HG02840 (cell line): ENCODE data around the gene NR2E3.
"Not testable (repeated sequence)": the region's sequence is repeated elsewhere in the genome, so short reads cannot be mapped to it uniquely, and the experiment has no call there.

Experiments used
- ATAC-seq: cut with Tn5 transposase; IDR thresholded peaks from one replicate; pipeline ENCODE4 v1.9.1; 2021; ENCODE audit warnings: mild to moderate bottlenecking, moderate library complexity, moderate number of reproducible peaks; ENCODE audit not compliant: unreplicated experiment, low FRiP score

NR2E3 gene

GRCh38 chr15:71812966-71813722 is 2.8 kb downstream of the NR2E3 start:
- no peak for ATAC-seq

- ATAC-seq: no peak
These were observed 3.5 kb downstream of the NR2E3 start for GRCh38 chr15:71813723-71814470.

- no peak for ATAC-seq
These were observed 4.9 kb downstream of the NR2E3 start for GRCh38 chr15:71815301-71815700.

- ATAC-seq: no peak
These were observed 7.0 kb downstream of the NR2E3 start for GRCh38 chr15:71817351-71817750.

- no peak for ATAC-seq
These were observed 9.8 kb downstream of the NR2E3 start for GRCh38 chr15:71820127-71820526.

- ATAC-seq: no peak
These were observed 11.3 kb downstream of the NR2E3 start for GRCh38 chr15:71821547-71822129.

- ATAC-seq: no peak
These were observed 12.7 kb downstream of the NR2E3 start for GRCh38 chr15:71822890-71823630.

- no peak for ATAC-seq
These were observed 13.4 kb downstream of the NR2E3 start for GRCh38 chr15:71823801-71824200.

- no peak for ATAC-seq
These were observed 14.8 kb downstream of the NR2E3 start for GRCh38 chr15:71825021-71825730.

- ATAC-seq: no peak
These were observed 15.8 kb downstream of the NR2E3 start for GRCh38 chr15:71826196-71826595.

GRCh38 chr15:71830981-71831380 is 20.6 kb downstream of the NR2E3 start:
- ATAC-seq: no peak

GRCh38 chr15:71841563-71841962 is 31.2 kb downstream of the NR2E3 start:
- ATAC-seq: no peak

GRCh38 chr15:71844916-71845315 is 34.6 kb downstream of the NR2E3 start:
- ATAC-seq: no peak

GRCh38 chr15:71853543-71853942 is 43.2 kb downstream of the NR2E3 start:
- no peak for ATAC-seq

- ATAC-seq: not testable (repeated sequence)
These were observed 47.9 kb downstream of the NR2E3 start for GRCh38 chr15:71858232-71858631.
